HG02610 (cell line): ENCODE data around the gene TRIM49B.
"Not testable (repeated sequence)": the region's sequence is repeated elsewhere in the genome, so short reads cannot be mapped to it uniquely, and the experiment has no call there.

Source experiments
- ATAC-seq: cut with Tn5 transposase; IDR thresholded peaks from one replicate; pipeline ENCODE4 v1.9.1; 2021; ENCODE audit warnings: mild to moderate bottlenecking, moderate library complexity; ENCODE audit not compliant: unreplicated experiment

TRIM49B gene

GRCh38 chr11:49028523-49028922 is at the start of gene TRIM49B:
Gene TRIM49B (plus strand): TSS chr11:49028823. CDS start chr11:49031600, 2,777 bp downstream.
- not testable (repeated sequence) for ATAC-seq

GRCh38 chr11:48983785-48984184 is 44.8 kb upstream of the TRIM49B start, which contains the start of gene TRIM51G:
Gene TRIM51G (minus strand): TSS chr11:48983885. CDS start chr11:48981695, 2,190 bp downstream.
- not testable (repeated sequence) for ATAC-seq

GRCh38 chr11:49048229-49048628 is 19.6 kb downstream of the TRIM49B start:
- not testable (repeated sequence) for ATAC-seq

GRCh38 chr11:49049821-49050220 is 21.2 kb downstream of the TRIM49B start:
- not testable (repeated sequence) for ATAC-seq

GRCh38 chr11:49059012-49059411 is 30.4 kb downstream of the TRIM49B start, which contains the start of gene TRIM64C:
Gene TRIM64C (minus strand): TSS chr11:49059112. CDS start chr11:49059112, 0 bp downstream.
- not testable (repeated sequence) for ATAC-seq

GRCh38 chr11:49069897-49070296 is 41.3 kb downstream of the TRIM49B start:
- ATAC-seq, result not testable (repeated sequence)
